HepG2 (cell line): ENCODE measurements around the gene TMEM184B. TPM values are rescaled to one million over a fixed set of nuclear protein-coding genes. Genes with fewer than 3 reads are reported as not detected.

ENCODE experiments used
- BATF2 ChIP-seq: sonication (generic); formaldehyde crosslinking; IDR thresholded peaks from 2 replicates; pipeline ENCODE4 v1.8.0; 2022; ENCODE audit warnings: mild to moderate bottlenecking, missing genetic modification reagents, moderate library complexity
- BHLHE40 ChIP-seq: IDR thresholded peaks from 2 replicates; pipeline ENCODE4 v1.6.1; 2011; ENCODE audit warnings: low read length, improper control_type of control experiment
- FOXA1 ChIP-seq, 2 experiments: fragments of 450-650 bp in 1 of 2; sonication (generic) in 1 of 2; formaldehyde crosslinking in 1 of 2; IDR thresholded peaks; 2 replicates each; pipeline versions ENCODE4 v1.4.0 to v1.6.1; 2016 to 2020; ENCODE audit warnings: missing genetic modification reagents in 1 of 2
- HNF1A ChIP-seq, 2 experiments: sonication (generic) in 1 of 2; formaldehyde crosslinking in 1 of 2; IDR thresholded peaks; 2 replicates each; pipeline versions ENCODE4 v1.4.0 to v1.6.1; 2016 to 2020; ENCODE audit warnings: borderline replicate concordance in 1 of 2, low read depth in 1 of 2, mild to moderate bottlenecking in 1 of 2, missing genetic modification reagents in 1 of 2
- KDM2A ChIP-seq: sonication (generic); formaldehyde crosslinking; IDR thresholded peaks from 2 replicates; pipeline ENCODE4 v1.4.0; 2020; ENCODE audit warnings: low read depth, missing genetic modification reagents, borderline replicate concordance
- KLF9 ChIP-seq: IDR thresholded peaks from 2 replicates; pipeline ENCODE4 v1.6.1; 2016; ENCODE audit warnings: low read depth
- MBNL3 ChIP-seq: fragments of 250-450 bp; sonication (Bioruptor Pico); conservative IDR thresholded peaks from 2 replicates; pipeline ENCODE4 v1.8.0; 2022; ENCODE audit warnings: mild to moderate bottlenecking, inconsistent platforms
- MTA3 ChIP-seq: sonication (generic); formaldehyde crosslinking; IDR thresholded peaks from 2 replicates; pipeline ENCODE4 v1.4.0; 2020; ENCODE audit warnings: missing genetic modification reagents
- POGZ ChIP-seq: sonication (generic); formaldehyde crosslinking; IDR thresholded peaks from 2 replicates; pipeline ENCODE4 v1.4.0; 2020; ENCODE audit warnings: mild to moderate bottlenecking, missing genetic modification reagents
- RARA ChIP-seq: IDR thresholded peaks from 2 replicates; pipeline ENCODE4 v1.6.1; 2016; ENCODE audit warnings: missing genetic modification reagents, missing compliant biosample characterization
- RXRB ChIP-seq: IDR thresholded peaks from 2 replicates; pipeline ENCODE4 v1.6.1; 2016; ENCODE audit warnings: borderline replicate concordance, missing genetic modification reagents, missing compliant biosample characterization
- SMYD3 ChIP-seq: sonication (generic); formaldehyde crosslinking; IDR thresholded peaks from 2 replicates; pipeline ENCODE4 v1.8.1; 2023; ENCODE audit warnings: mild to moderate bottlenecking, missing genetic modification reagents
- ZKSCAN8 ChIP-seq: IDR thresholded peaks from 2 replicates; pipeline ENCODE4 v1.6.1; 2016; ENCODE audit warnings: borderline replicate concordance, missing genetic modification reagents, missing compliant biosample characterization
- ZNF33A ChIP-seq: sonication (generic); formaldehyde crosslinking; IDR thresholded peaks from 2 replicates; pipeline ENCODE4 v1.5.1; 2020; ENCODE audit warnings: missing genetic modification reagents, mild to moderate bottlenecking, moderate library complexity, borderline replicate concordance
- ZNF781 ChIP-seq: sonication (generic); formaldehyde crosslinking; IDR thresholded peaks from 2 replicates; pipeline ENCODE4 v1.5.1; 2020; ENCODE audit warnings: borderline replicate concordance, mild to moderate bottlenecking, missing genetic modification reagents; ENCODE audit errors: not compliant biosample characterization
- ZSCAN22 ChIP-seq: sonication (generic); formaldehyde crosslinking; IDR thresholded peaks from 2 replicates; pipeline ENCODE4 v1.4.0; 2020; ENCODE audit warnings: mild to moderate bottlenecking, missing genetic modification reagents
- polyA plus RNA-seq, 8 experiments: library from polyadenylated mRNA; depleted of rRNA in 3 of 8; stranded (reverse) in 7 of 8; unstranded in 1 of 8; fragments of >200 nt; fragmentation: Illumina TruSeq in 4 of 8; extraction: Trizol in 4 of 8; gene quantifications; 2 replicates each; pipeline versions ENCODE4 v1.2.1 to v1.2.3, GENCODE V29; 2011 to 2016; ENCODE audit warnings: low read depth in 4 of 8, missing spikeins in 1 of 8, mixed read lengths in 1 of 8; ENCODE audit not compliant: insufficient read depth in 1 of 8
- total RNA-seq, 5 experiments: library from RNA; depleted of rRNA; stranded (reverse); fragments of >200 nt; fragmentation: Illumina TruSeq; extraction: Trizol; gene quantifications; 2 replicates each; pipeline ENCODE4 v1.2.3, GENCODE V29; 2016; ENCODE audit warnings: low read depth in 1 of 5
- TF ChIP-seq, protein P1 (sequence below): sonication (generic); formaldehyde crosslinking; IDR thresholded peaks from 2 replicates; pipeline ENCODE4 v1.8.1; 2023; ENCODE audit warnings: mild to moderate bottlenecking, moderate library complexity, missing genetic modification reagents
- TF ChIP-seq, protein P2 (sequence below): sonication (generic); formaldehyde crosslinking; IDR thresholded peaks from 2 replicates; pipeline ENCODE4 v1.4.0; 2020; ENCODE audit warnings: missing genetic modification reagents

Gene TMEM184B
- total and polyA plus RNA-seq, 2 of the 13 experiments (the other 11 are each of a cell fraction or from before 2014, with no cell fraction given), result 15.9 to 16.0 TPM

- TF ChIP-seq ZKSCAN8 (CRISPR knock-in tag) (no peak), SMYD3 (CRISPR knock-in tag) (no peak), ZSCAN22 (CRISPR knock-in tag) (no peak), KLF9 (CRISPR knock-in tag) (no peak), MBNL3 (CRISPR knock-in tag) (no peak), BHLHE40 (no peak), RXRB (CRISPR knock-in tag) (no peak), MTA3 (CRISPR knock-in tag) (no peak), RARA (CRISPR knock-in tag) (peak; percentile 39), ZNF781 (CRISPR knock-in tag) (no peak), BATF2 (CRISPR knock-in tag) (no peak), HNF1A (IDR thresholded peaks at IDR 0.05; ENCODE audit: low read depth) (no peak), HNF1A (CRISPR knock-in tag; IDR thresholded peaks at IDR 0.05; ENCODE audit: borderline replicate concordance) (no peak), KDM2A (0 out of 2 replicates have a peak, but pooled peaks have one; percentile 33), ZNF33A (CRISPR knock-in tag) (no peak), POGZ (no peak), FOXA1 (IDR thresholded peaks at IDR 0.05) (no peak), FOXA1 (CRISPR knock-in tag; IDR thresholded peaks at IDR 0.05) (peak; percentile 70)
- TF ChIP-seq, protein P1, sequence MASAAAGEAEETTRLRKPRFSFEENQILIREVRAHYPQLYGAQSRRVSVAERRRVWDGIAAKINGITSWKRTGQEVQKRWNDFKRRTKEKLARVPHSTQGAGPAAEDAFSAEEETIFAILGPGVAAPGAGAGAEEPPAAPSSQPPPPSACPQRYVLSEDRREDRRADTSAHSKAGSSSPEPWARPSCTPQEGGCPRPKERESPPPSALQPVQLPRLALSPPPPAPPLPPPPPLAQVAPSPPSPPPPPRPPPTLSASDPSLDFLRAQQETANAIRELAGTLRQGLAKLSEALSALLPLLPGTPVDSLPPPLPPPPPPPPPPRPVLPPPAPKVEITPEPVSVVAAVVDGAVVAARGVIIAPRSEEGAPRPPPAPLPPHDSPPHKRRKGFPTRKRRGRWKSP (CRISPR knock-in tag), result no peak
- TF ChIP-seq, protein P2, sequence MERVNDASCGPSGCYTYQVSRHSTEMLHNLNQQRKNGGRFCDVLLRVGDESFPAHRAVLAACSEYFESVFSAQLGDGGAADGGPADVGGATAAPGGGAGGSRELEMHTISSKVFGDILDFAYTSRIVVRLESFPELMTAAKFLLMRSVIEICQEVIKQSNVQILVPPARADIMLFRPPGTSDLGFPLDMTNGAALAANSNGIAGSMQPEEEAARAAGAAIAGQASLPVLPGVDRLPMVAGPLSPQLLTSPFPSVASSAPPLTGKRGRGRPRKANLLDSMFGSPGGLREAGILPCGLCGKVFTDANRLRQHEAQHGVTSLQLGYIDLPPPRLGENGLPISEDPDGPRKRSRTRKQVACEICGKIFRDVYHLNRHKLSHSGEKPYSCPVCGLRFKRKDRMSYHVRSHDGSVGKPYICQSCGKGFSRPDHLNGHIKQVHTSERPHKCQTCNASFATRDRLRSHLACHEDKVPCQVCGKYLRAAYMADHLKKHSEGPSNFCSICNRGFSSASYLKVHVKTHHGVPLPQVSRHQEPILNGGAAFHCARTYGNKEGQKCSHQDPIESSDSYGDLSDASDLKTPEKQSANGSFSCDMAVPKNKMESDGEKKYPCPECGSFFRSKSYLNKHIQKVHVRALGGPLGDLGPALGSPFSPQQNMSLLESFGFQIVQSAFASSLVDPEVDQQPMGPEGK (CRISPR knock-in tag), result peak; percentile 60; the same call in 1 of the 2 replicates
Observed at GRCh38 chr22:38314933-38315822, 42.4 kb upstream of the TMEM184B start (continued).
